Esophagus squamous epithelium (tissue), 4 donors: ENCODE results near the gene TBXAS1.

Experiments
- CTCF ChIP-seq, 6 experiments: fragments of 450-650 bp in 4 of 6; fragments of 200-600 bp in 2 of 6; sonication (generic) in 2 of 6; IDR thresholded peaks; one replicate each; pipeline ENCODE4 v1.5.1; 2016 to 2019; ENCODE audit warnings: antibody characterized with exemption in 6 of 6, mild to moderate bottlenecking in 4 of 6, moderate library complexity in 4 of 6
- POLR2A ChIP-seq, 4 donors: fragments of 450-650 bp; IDR thresholded peaks; one replicate each; pipeline ENCODE4 v1.6.1; 2017; ENCODE audit warnings: antibody characterized with exemption in 4 of 4, mild to moderate bottlenecking in 4 of 4, moderate library complexity in 3 of 4

DNA sequence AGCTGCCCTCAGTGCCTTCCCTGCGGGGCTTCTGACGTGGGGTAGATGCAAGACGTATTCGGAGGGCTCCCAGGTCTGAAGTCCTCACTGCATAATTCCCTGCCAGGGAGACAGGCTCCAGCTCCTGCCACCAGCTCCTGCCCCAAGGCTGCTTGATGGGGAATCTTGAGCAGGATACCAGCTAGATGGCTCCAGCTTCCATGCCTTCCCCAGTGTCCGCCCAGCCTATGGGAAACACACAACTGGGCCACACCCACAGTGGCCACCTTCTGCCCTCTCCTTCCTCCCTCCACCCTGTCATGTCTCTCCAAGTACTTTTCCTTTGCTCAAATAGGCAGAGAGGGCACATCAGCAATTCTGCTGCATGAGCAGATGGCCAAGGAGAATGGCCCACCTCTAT, 137.9 kb downstream of the TBXAS1 start:
- no peak for TF ChIP-seq CTCF (IDR thresholded peaks at IDR 0.05)
- TF ChIP-seq POLR2A (IDR thresholded peaks at IDR 0.05): no peak
